Measurements from ENCODE around the gene ZNF664. TPM values are rescaled to one million over a fixed set of nuclear protein-coding genes. Genes with fewer than 3 reads are reported as not detected.

The ZNF664 gene
- total and polyA plus RNA-seq, 9 of the 15 experiments (the other 6 are each of a cell fraction or from before 2014, with no cell fraction given), result 3.3 to 101 (median 63.6) TPM

DNA sequence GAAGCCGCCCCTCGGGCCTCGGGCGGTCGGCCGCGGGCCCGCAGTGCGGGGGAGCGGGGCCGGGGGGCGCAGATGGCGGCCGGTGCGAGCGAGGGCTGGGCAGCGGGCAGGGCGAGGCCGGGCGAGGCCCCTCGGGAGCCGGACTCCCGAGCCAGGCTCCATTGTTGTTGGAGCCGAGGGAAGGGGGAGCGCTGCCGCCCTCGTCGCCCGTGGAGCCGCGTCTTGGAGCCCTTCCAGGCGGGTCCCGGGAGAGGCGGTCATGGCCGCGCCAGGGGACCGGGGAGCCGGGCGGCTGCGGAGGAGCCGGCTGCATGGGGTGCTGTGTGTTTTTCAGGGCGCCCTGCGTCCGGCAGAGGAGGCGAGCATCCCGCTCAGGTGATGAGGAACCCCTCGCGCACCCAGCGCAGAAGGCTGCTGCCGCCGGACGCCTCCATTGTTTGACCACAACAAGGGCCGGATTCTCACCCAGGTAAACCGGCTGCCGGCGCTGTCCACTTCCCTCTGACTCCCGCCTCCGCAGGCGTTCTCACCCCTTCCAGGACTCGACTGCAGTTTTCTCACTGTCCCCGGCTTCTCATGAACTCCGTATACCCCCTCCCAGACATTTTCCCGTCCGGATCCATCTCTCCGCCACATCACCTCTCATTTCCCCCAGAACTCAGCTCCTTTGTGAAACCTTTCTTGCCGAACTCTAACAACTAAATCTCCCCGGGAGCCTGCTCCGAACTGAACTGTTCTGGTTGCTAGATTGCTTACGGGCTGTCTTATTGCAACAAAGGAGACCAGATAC is 732 bp downstream of the ZNF664 start (continued):
- TF ChIP-seq NEUROD1 (IDR thresholded peaks at IDR 0.05; ENCODE audit: borderline replicate concordance, low read depth, low read length, partially characterized antibody) (no peak), TAF9B (IDR thresholded peaks at IDR 0.05; ENCODE audit: partially characterized antibody) (no peak), ZEB2 (IDR thresholded peaks at IDR 0.05) (peak; percentile 78), TAF1 (IDR thresholded peaks at IDR 0.05; ENCODE audit: control insufficient read depth, extremely low read depth, insufficient read depth, low read length, severe bottlenecking) (peak; percentile 35), GATAD2B (IDR thresholded peaks at IDR 0.05; ENCODE audit: borderline replicate concordance) (0 out of 2 replicates have a peak, but pooled peaks have one; percentile 47), SRF (CRISPR knock-in tag; IDR thresholded peaks at IDR 0.05) (no peak), L3MBTL2 (IDR thresholded peaks at IDR 0.05) (peak; percentile 18; the same call in 1 of the 2 replicates), ZFX (CRISPR knock-in tag; IDR thresholded peaks at IDR 0.05) (peak; percentile 35), CHD1 (IDR thresholded peaks at IDR 0.05; ENCODE audit: low read length) (peak; percentile 72), ZBTB7A (IDR thresholded peaks at IDR 0.05; ENCODE audit: borderline replicate concordance, control insufficient read depth, low read depth, low read length) (peak; percentile 69; the same call in 1 of the 2 replicates), MAZ (CRISPR knock-in tag; conservative IDR thresholded peaks at IDR 0.05 in 1 of 2, IDR thresholded peaks at IDR 0.05 in 1 of 2) (peak in 1 of 2 experiments; percentile 17; a peak in 1 of 4 replicates)
- TF ChIP-seq, protein P1, sequence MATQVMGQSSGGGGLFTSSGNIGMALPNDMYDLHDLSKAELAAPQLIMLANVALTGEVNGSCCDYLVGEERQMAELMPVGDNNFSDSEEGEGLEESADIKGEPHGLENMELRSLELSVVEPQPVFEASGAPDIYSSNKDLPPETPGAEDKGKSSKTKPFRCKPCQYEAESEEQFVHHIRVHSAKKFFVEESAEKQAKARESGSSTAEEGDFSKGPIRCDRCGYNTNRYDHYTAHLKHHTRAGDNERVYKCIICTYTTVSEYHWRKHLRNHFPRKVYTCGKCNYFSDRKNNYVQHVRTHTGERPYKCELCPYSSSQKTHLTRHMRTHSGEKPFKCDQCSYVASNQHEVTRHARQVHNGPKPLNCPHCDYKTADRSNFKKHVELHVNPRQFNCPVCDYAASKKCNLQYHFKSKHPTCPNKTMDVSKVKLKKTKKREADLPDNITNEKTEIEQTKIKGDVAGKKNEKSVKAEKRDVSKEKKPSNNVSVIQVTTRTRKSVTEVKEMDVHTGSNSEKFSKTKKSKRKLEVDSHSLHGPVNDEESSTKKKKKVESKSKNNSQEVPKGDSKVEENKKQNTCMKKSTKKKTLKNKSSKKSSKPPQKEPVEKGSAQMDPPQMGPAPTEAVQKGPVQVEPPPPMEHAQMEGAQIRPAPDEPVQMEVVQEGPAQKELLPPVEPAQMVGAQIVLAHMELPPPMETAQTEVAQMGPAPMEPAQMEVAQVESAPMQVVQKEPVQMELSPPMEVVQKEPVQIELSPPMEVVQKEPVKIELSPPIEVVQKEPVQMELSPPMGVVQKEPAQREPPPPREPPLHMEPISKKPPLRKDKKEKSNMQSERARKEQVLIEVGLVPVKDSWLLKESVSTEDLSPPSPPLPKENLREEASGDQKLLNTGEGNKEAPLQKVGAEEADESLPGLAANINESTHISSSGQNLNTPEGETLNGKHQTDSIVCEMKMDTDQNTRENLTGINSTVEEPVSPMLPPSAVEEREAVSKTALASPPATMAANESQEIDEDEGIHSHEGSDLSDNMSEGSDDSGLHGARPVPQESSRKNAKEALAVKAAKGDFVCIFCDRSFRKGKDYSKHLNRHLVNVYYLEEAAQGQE (IDR thresholded peaks at IDR 0.05; ENCODE audit: borderline replicate concordance), result peak; percentile 59; the same call in 1 of the 2 replicates
- TF ChIP-seq, protein P1 (CRISPR knock-in tag; IDR thresholded peaks at IDR 0.05; ENCODE audit: low read depth), result 0 out of 2 replicates have a peak, but pooled peaks have one; percentile 37
- TF ChIP-seq, protein P2, sequence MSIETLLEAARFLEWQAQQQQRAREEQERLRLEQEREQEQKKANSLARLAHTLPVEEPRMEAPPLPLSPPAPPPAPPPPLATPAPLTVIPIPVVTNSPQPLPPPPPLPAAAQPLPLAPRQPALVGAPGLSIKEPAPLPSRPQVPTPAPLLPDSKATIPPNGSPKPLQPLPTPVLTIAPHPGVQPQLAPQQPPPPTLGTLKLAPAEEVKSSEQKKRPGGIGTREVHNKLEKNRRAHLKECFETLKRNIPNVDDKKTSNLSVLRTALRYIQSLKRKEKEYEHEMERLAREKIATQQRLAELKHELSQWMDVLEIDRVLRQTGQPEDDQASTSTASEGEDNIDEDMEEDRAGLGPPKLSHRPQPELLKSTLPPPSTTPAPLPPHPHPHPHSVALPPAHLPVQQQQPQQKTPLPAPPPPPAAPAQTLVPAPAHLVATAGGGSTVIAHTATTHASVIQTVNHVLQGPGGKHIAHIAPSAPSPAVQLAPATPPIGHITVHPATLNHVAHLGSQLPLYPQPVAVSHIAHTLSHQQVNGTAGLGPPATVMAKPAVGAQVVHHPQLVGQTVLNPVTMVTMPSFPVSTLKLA (conservative IDR thresholded peaks at IDR 0.05), result no peak
- TF ChIP-seq, protein P3, sequence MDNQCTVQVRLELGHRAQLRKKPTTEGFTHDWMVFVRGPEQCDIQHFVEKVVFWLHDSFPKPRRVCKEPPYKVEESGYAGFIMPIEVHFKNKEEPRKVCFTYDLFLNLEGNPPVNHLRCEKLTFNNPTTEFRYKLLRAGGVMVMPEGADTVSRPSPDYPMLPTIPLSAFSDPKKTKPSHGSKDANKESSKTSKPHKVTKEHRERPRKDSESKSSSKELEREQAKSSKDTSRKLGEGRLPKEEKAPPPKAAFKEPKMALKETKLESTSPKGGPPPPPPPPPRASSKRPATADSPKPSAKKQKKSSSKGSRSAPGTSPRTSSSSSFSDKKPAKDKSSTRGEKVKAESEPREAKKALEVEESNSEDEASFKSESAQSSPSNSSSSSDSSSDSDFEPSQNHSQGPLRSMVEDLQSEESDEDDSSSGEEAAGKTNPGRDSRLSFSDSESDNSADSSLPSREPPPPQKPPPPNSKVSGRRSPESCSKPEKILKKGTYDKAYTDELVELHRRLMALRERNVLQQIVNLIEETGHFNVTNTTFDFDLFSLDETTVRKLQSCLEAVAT (IDR thresholded peaks at IDR 0.05), result peak in 1 of 2 experiments; percentile 48; a peak in 1 of 4 replicates
